HepG2 (cell line): ENCODE results near the gene GPN2. TPM values are rescaled to one million over a fixed set of nuclear protein-coding genes. Genes with fewer than 3 reads are reported as not detected.

Source experiments
- ATAC-seq: fragments of 200-7000 bp; cut with Tn5 transposase; 3 replicates; pipeline ENCODE4 v1.9.1; 2020; ENCODE audit warnings: mild to moderate bottlenecking, moderate library complexity
- BruUV-seq: library from RNA; stranded (reverse); fragments of 400-500 nt; replicated peaks from 2 replicates; lab custom pipeline; 2021; lab: Mats Ljungman, UMichigan
- CTCF ChIA-PET: fragments of 300-600 bp; formaldehyde crosslinking; extraction: SDS; loops from one replicate; lab custom pipeline; 2021; ENCODE audit warnings: low total read pairs, inconsistent platforms, low intra/inter-chr PET ratio; lab: Yijun Ruan, JAX
- POLR2A ChIA-PET: fragments of 350-600 bp; sonication (Branson Sonifier 250); formaldehyde crosslinking; loops from one replicate; lab custom pipeline; 2020; ENCODE audit warnings: antibody characterized with exemption, inconsistent platforms; lab: Yijun Ruan, JAX
- DNase-seq: peaks from one replicate; pipeline ENCODE4 v3.0.0-alpha.2; 2015; ENCODE audit warnings: low spot score
- FAIRE-seq: peaks from 3 replicates; lab custom pipeline; 2011; peaks lifted over from hg19 to GRCh38; lab: Jason Lieb, UNC
- H2AFZ ChIP-seq: one replicate; pipeline ENCODE4 v1.6.1; 2011; ENCODE audit warnings: low read length, inconsistent platforms
- H3K27ac ChIP-seq: fragments of 300-600 bp; 3 replicates; pipeline ENCODE4 v1.8.0; 2011; ENCODE audit warnings: mixed run types, mild to moderate bottlenecking, mixed read lengths, low read length, inconsistent platforms; ENCODE audit not compliant: insufficient read depth; ENCODE audit errors: extremely low read length
- H3K27me3 ChIP-seq, 2 experiments: fragments of 200-600 bp in 1 of 2; 2 replicates in 1 of 2; 3 replicates in 1 of 2; pipeline versions ENCODE4 v1.6.0 to v1.8.0; 2011; ENCODE audit warnings: low read length in 2 of 2, mild to moderate bottlenecking in 2 of 2, moderate library complexity in 2 of 2, inconsistent platforms in 1 of 2; ENCODE audit not compliant: insufficient read depth in 2 of 2, control insufficient read depth in 1 of 2
- H3K36me3 ChIP-seq, 2 experiments: fragments of 200-600 bp in 1 of 2; replicated peaks in 1 of 2; 2 replicates in 1 of 2; 3 replicates in 1 of 2; pipeline versions ENCODE4 v1.5.1 to v1.8.0; 2011; ENCODE audit warnings: low read length in 2 of 2, inconsistent platforms in 1 of 2; ENCODE audit not compliant: insufficient read depth in 2 of 2, control insufficient read depth in 1 of 2
- H3K4me1 ChIP-seq: 2 replicates; pipeline ENCODE4 v1.5.1; 2012; ENCODE audit warnings: low read length, inconsistent platforms; ENCODE audit not compliant: insufficient read depth
- H3K4me2 ChIP-seq: 2 replicates; pipeline ENCODE4 v1.6.0; 2011; ENCODE audit warnings: low read depth, low read length, inconsistent platforms
- H3K4me3 ChIP-seq, 3 experiments: fragments of 200-600 bp in 1 of 3; sonication (generic), shearing (Covaris generic) in 1 of 3; replicated peaks in 1 of 3; 2 replicates each; pipeline ENCODE4 v1.5.1; 2011 to 2016; ENCODE audit warnings: low read length in 3 of 3, inconsistent platforms in 2 of 3, low read depth in 2 of 3, mild to moderate bottlenecking in 2 of 3, control low read depth in 1 of 3, mixed read lengths in 1 of 3; ENCODE audit not compliant: insufficient read depth in 1 of 3
- H3K79me2 ChIP-seq: one replicate; pipeline ENCODE4 v1.6.1; 2011; ENCODE audit warnings: low read length, inconsistent platforms; ENCODE audit not compliant: insufficient read depth
- H3K9ac ChIP-seq: 2 replicates; pipeline ENCODE4 v1.6.0; 2011; ENCODE audit warnings: mild to moderate bottlenecking, low read depth, low read length, inconsistent platforms; ENCODE audit not compliant: insufficient read depth
- H3K9me3 ChIP-seq: 2 replicates; pipeline ENCODE4 v1.5.1; 2012; ENCODE audit warnings: mild to moderate bottlenecking, low read length
- H4K20me1 ChIP-seq: 2 replicates; pipeline ENCODE4 v1.6.0; 2011; ENCODE audit warnings: inconsistent platforms, mild to moderate bottlenecking, low read length, moderate library complexity; ENCODE audit not compliant: insufficient read depth
- FOXK1 ChIP-seq: sonication (generic); formaldehyde crosslinking; IDR thresholded peaks from 2 replicates; pipeline ENCODE4 v1.4.0; 2020; ENCODE audit warnings: low read depth, missing genetic modification reagents, borderline replicate concordance
- KDM2A ChIP-seq: sonication (generic); formaldehyde crosslinking; IDR thresholded peaks from 2 replicates; pipeline ENCODE4 v1.4.0; 2020; ENCODE audit warnings: low read depth, missing genetic modification reagents, borderline replicate concordance
- KDM6A ChIP-seq: IDR thresholded peaks from 2 replicates; pipeline ENCODE4 v1.6.1; 2016; ENCODE audit warnings: low read depth
- MYNN ChIP-seq: sonication (generic); formaldehyde crosslinking; IDR thresholded peaks from 2 replicates; pipeline ENCODE4 v1.4.0; 2020; ENCODE audit warnings: mild to moderate bottlenecking, low read depth, missing genetic modification reagents
- NR3C1 ChIP-seq: sonication (generic); formaldehyde crosslinking; IDR thresholded peaks from 2 replicates; pipeline ENCODE4 v1.4.0; 2020; ENCODE audit warnings: missing genetic modification reagents
- SIX1 ChIP-seq: sonication (generic); formaldehyde crosslinking; IDR thresholded peaks from 2 replicates; pipeline ENCODE4 v1.4.0; 2020; ENCODE audit warnings: missing genetic modification reagents, borderline replicate concordance
- ZFP37 ChIP-seq: sonication (generic); formaldehyde crosslinking; IDR thresholded peaks from 2 replicates; pipeline ENCODE4 v1.4.0; 2020; ENCODE audit warnings: missing genetic modification reagents, borderline replicate concordance
- ZMAT3 ChIP-seq: sonication (generic); formaldehyde crosslinking; conservative IDR thresholded peaks from 2 replicates; pipeline ENCODE4 v1.7.0; 2021; ENCODE audit warnings: missing genetic modification reagents
- ZNF10 ChIP-seq: sonication (generic); formaldehyde crosslinking; IDR thresholded peaks from 2 replicates; pipeline ENCODE4 v1.4.0; 2020; ENCODE audit warnings: mild to moderate bottlenecking, low read depth, missing genetic modification reagents, borderline replicate concordance
- ZNF230 ChIP-seq: sonication (generic); formaldehyde crosslinking; IDR thresholded peaks from 2 replicates; pipeline ENCODE4 v1.4.0; 2020; ENCODE audit warnings: mild to moderate bottlenecking, missing genetic modification reagents
- ZNF501 ChIP-seq: sonication (generic); formaldehyde crosslinking; IDR thresholded peaks from 2 replicates; pipeline ENCODE4 v1.5.1; 2020; ENCODE audit warnings: mild to moderate bottlenecking, moderate library complexity, missing genetic modification reagents
- ZNF550 ChIP-seq: sonication (generic); formaldehyde crosslinking; IDR thresholded peaks from 2 replicates; pipeline ENCODE4 v1.4.0; 2020; ENCODE audit warnings: mild to moderate bottlenecking, missing genetic modification reagents, borderline replicate concordance
- ZNF577 ChIP-seq: sonication (generic); formaldehyde crosslinking; IDR thresholded peaks from 2 replicates; pipeline ENCODE4 v1.4.0; 2020; ENCODE audit warnings: mild to moderate bottlenecking, low read depth, missing genetic modification reagents, borderline replicate concordance
- ZNF839 ChIP-seq: sonication (generic); formaldehyde crosslinking; IDR thresholded peaks from 2 replicates; pipeline ENCODE4 v1.4.0; 2020; ENCODE audit warnings: missing genetic modification reagents, mild to moderate bottlenecking, borderline replicate concordance
- WGBS: methylation state at CpG from one replicate; pipeline ENCODE4 v1.1.6; 2017; ENCODE audit warnings: low lambda C conversion rate; 5-methylcytosine and 5-hydroxymethylcytosine counted together
- in situ Hi-C: cut with HindIII; loops from 2 replicates; pipeline ENCODE4 v1.10.0; 2017; ENCODE audit warnings: low pct_unique_long_range_greater_than_20kb; ENCODE audit not compliant: extremely low pct_ligation_motif_present
- intact Hi-C: fragments of 100-400 bp; cut with micrococcal nuclease; formaldehyde crosslinking; loops from one replicate; pipeline ENCODE4 v1.10.0; 2022; ENCODE audit not compliant: unreplicated experiment
- polyA plus RNA-seq, 8 experiments: library from polyadenylated mRNA; depleted of rRNA in 3 of 8; stranded (reverse) in 7 of 8; unstranded in 1 of 8; fragments of >200 nt; fragmentation: Illumina TruSeq in 4 of 8; extraction: Trizol in 4 of 8; gene quantifications; 2 replicates each; pipeline versions ENCODE4 v1.2.1 to v1.2.3, GENCODE V29; 2011 to 2016; ENCODE audit warnings: low read depth in 4 of 8, missing spikeins in 1 of 8, mixed read lengths in 1 of 8; ENCODE audit not compliant: insufficient read depth in 1 of 8
- total RNA-seq, 5 experiments: library from RNA; depleted of rRNA; stranded (reverse); fragments of >200 nt; fragmentation: Illumina TruSeq; extraction: Trizol; gene quantifications; 2 replicates each; pipeline ENCODE4 v1.2.3, GENCODE V29; 2016; ENCODE audit warnings: low read depth in 1 of 5
- TF ChIP-seq, protein P1 (sequence below): sonication (generic); formaldehyde crosslinking; IDR thresholded peaks from 2 replicates; pipeline ENCODE4 v1.4.0; 2020; ENCODE audit warnings: missing genetic modification reagents
- TF ChIP-seq, protein P2 (sequence below): sonication (generic); formaldehyde crosslinking; conservative IDR thresholded peaks from 2 replicates; pipeline ENCODE4 v1.8.0; 2022; ENCODE audit warnings: mild to moderate bottlenecking, moderate library complexity, missing genetic modification reagents
- TF ChIP-seq, protein P3 (sequence below): sonication (generic); formaldehyde crosslinking; IDR thresholded peaks from 2 replicates; pipeline ENCODE4 v1.5.0; 2020; ENCODE audit warnings: missing genetic modification reagents

GPN2 gene
- total and polyA plus RNA-seq, 2 of the 13 experiments (the other 11 are each of a cell fraction or from before 2014, with no cell fraction given) = 19.3 to 38.9 TPM

DNA sequence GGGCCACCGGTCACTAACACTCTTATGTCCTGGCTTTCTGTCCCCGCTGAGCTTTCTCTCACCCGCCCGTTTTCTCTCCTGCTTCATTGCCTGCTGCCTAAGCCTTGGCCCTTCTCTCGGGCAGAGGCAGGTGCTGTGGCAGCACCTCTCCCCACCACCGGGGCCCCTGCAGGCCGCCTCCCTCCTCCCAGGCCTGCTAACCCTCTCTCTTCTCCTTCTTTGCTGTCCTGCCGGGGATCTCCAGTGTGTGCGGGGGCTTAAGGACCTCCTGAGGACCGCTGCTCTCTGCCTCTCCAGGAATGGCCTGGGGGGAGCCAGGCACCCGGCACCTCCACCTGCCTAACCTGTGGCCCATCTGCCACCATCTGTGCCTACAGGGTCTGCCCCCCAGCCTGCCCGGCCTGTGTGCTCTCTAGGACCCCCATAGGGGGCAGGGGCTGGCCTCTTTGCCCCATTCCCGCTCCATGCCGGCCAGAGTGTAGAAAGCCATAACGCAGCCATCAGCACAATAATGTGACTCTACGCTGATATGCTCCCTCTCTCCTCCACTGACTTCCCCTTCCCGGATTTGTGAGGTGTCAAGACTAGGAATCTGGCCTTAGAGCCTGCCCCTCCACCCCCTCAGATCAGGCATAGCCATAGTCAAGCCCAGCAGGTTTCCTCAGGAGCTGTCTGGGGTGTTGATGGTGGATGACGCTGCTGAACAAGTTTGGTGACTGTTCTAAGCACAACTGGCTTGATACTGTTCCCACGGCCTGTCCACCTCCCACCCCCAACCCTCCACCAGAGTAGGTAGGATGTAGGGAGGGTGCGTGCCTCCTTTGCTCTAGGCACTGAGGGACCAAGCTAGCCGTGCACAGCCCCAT is 33.2 kb downstream of the GPN2 start (continued):
- TF ChIP-seq SIX1 (CRISPR knock-in tag) (no peak), ZFP37 (CRISPR knock-in tag) (no peak), KDM6A (CRISPR knock-in tag) (no peak), ZNF577 (no peak)
- TF ChIP-seq, protein P1, sequence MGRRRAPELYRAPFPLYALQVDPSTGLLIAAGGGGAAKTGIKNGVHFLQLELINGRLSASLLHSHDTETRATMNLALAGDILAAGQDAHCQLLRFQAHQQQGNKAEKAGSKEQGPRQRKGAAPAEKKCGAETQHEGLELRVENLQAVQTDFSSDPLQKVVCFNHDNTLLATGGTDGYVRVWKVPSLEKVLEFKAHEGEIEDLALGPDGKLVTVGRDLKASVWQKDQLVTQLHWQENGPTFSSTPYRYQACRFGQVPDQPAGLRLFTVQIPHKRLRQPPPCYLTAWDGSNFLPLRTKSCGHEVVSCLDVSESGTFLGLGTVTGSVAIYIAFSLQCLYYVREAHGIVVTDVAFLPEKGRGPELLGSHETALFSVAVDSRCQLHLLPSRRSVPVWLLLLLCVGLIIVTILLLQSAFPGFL (CRISPR knock-in tag) = no peak

DNA sequence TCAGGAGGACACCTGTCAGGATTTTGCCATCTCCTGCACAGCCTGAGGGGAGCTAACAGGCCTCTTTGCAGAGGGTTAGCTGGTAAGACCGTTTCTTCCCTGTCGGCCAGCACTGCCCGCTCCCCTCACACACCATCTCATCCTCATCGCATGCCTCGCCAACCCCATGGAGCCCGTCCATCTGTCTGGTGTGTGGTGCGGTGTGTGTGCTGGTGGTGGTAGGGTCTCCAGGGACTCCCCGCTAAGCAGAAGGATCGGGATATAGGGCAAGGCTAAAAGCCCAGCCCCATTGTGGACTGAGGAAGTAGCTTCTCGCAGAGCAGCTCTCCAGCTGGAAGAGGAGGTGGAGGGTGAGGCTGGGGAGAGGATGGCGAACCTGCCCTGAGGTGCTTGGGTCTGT is 33.9 kb downstream of the GPN2 start:
- no TSS peak for BruUV-seq
- intact Hi-C loops (no loop called here), in situ Hi-C loops (no loop called here)
- Histone ChIP-seq H3K4me3 (no peak overlapping the region), H3K4me1 (peaks cover 2% of the 10 kb centered on the region; the same call in 1 of the 2 replicates), H3K27me3 (no peaks in the 10 kb centered on the region), H3K79me2 (no peaks in the 10 kb centered on the region), H3K9ac (no peak overlapping the region), H3K4me2 (no peak overlapping the region), H3K36me3 (peaks cover 19 to 28% of the 10 kb centered on the region in 2 experiments), H2AFZ (no peak overlapping the region), H4K20me1 (no peaks in the 10 kb centered on the region), H3K9me3 (no peaks in the 10 kb centered on the region), H3K27ac (no peak overlapping the region)
- ATAC-seq (no peak), FAIRE-seq (no peak), DNase-seq (no peak)
- POLR2A ChIA-PET = no interaction called here
- 97% methylated on average over 11 of the region's 11 CpGs for WGBS
- TF ChIP-seq, protein P2, sequence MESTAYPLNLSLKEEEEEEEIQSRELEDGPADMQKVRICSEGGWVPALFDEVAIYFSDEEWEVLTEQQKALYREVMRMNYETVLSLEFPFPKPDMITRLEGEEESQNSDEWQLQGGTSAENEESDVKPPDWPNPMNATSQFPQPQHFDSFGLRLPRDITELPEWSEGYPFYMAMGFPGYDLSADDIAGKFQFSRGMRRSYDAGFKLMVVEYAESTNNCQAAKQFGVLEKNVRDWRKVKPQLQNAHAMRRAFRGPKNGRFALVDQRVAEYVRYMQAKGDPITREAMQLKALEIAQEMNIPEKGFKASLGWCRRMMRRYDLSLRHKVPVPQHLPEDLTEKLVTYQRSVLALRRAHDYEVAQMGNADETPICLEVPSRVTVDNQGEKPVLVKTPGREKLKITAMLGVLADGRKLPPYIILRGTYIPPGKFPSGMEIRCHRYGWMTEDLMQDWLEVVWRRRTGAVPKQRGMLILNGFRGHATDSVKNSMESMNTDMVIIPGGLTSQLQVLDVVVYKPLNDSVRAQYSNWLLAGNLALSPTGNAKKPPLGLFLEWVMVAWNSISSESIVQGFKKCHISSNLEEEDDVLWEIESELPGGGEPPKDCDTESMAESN (CRISPR knock-in tag) = no peak
- TF ChIP-seq KDM2A (no peak), ZNF550 (no peak), ZNF10 (no peak), ZNF839 (CRISPR knock-in tag) (no peak), ZNF230 (CRISPR knock-in tag) (no peak), ZNF501 (no peak), ZMAT3 (no peak), NR3C1 (CRISPR knock-in tag) (no peak), MYNN (CRISPR knock-in tag) (no peak), FOXK1 (CRISPR knock-in tag) (no peak)
- TF ChIP-seq, protein P3, sequence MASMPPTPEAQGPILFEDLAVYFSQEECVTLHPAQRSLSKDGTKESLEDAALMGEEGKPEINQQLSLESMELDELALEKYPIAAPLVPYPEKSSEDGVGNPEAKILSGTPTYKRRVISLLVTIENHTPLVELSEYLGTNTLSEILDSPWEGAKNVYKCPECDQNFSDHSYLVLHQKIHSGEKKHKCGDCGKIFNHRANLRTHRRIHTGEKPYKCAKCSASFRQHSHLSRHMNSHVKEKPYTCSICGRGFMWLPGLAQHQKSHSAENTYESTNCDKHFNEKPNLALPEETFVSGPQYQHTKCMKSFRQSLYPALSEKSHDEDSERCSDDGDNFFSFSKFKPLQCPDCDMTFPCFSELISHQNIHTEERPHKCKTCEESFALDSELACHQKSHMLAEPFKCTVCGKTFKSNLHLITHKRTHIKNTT (CRISPR knock-in tag) = no peak
- CTCF ChIA-PET = no interaction called here
